T follicular helper cell (primary cell): Measurements from ENCODE around the gene FRK.
"Not testable (repeated sequence)": the region's sequence is repeated elsewhere in the genome, so short reads cannot be mapped to it uniquely, and the experiment has no call there.

Experiments
- DNase-seq: peaks from one replicate; pipeline ENCODE4 v3.0.0-alpha.2; 2020; ENCODE audit warnings: low read depth
- total RNA-seq, 2 experiments: gene quantifications; one replicate each; lab custom pipeline; 2026; lab: John Stamatoyannopoulos, UW

FRK gene
- 0.12 to 0.22 reads per million in 2 experiments for total RNA-seq

- no peak for DNase-seq
Measured at GRCh38 chr6:116060572-116061283, at the start of gene FRK. TSS of gene FRK (minus strand) at chr6:116060891. CDS start at chr6:116060311, 580 bp downstream.

- DNase-seq = no peak
Measured at GRCh38 chr6:116108836-116109235, 48.1 kb upstream of the FRK start.

- DNase-seq = no peak
Measured at GRCh38 chr6:116106146-116106545, 45.5 kb upstream of the FRK start.

GRCh38 chr6:116105247-116105646, 44.6 kb upstream of the FRK start:
- DNase-seq = no peak

- no peak for DNase-seq
Measured at GRCh38 chr6:116104636-116105035, 43.9 kb upstream of the FRK start.

GRCh38 chr6:116102873-116103272, 42.2 kb upstream of the FRK start:
- DNase-seq = no peak

GRCh38 chr6:116101790-116102189, 41.1 kb upstream of the FRK start:
- DNase-seq = no peak

- DNase-seq = no peak
Measured at GRCh38 chr6:116101302-116101718, 40.6 kb upstream of the FRK start.

GRCh38 chr6:116100419-116101301, 40.0 kb upstream of the FRK start, which contains the start of gene NT5DC1:
TSS of gene NT5DC1 (plus strand) at chr6:116100853. CDS start at chr6:116100931, 78 bp downstream.
- DNase-seq = peak; percentile 71

- no peak for DNase-seq
Measured at GRCh38 chr6:116099036-116099435, 38.3 kb upstream of the FRK start.

- DNase-seq = no peak
Measured at GRCh38 chr6:116096979-116097816, 36.5 kb upstream of the FRK start.

GRCh38 chr6:116096048-116096759, 35.5 kb upstream of the FRK start:
- DNase-seq = not testable (repeated sequence)

- no peak for DNase-seq
Measured at GRCh38 chr6:116094041-116094440, 33.4 kb upstream of the FRK start.

- no peak for DNase-seq
Measured at GRCh38 chr6:116090251-116090650, 29.6 kb upstream of the FRK start.

GRCh38 chr6:116088946-116089345, 28.3 kb upstream of the FRK start:
- DNase-seq = no peak

- no peak for DNase-seq
Measured at GRCh38 chr6:116087437-116088027, 26.8 kb upstream of the FRK start.

GRCh38 chr6:116084284-116084683, 23.6 kb upstream of the FRK start:
- DNase-seq = no peak

- DNase-seq = no peak
Measured at GRCh38 chr6:116083052-116083451, 22.4 kb upstream of the FRK start.

- no peak for DNase-seq
Measured at GRCh38 chr6:116078945-116079344, 18.3 kb upstream of the FRK start.

- DNase-seq = no peak
Measured at GRCh38 chr6:116078522-116078921, 17.8 kb upstream of the FRK start.
